K562 (cell line): ENCODE results near the gene GRSF1. TPM values are rescaled to one million over a fixed set of nuclear protein-coding genes. Genes with fewer than 3 reads are reported as not detected.

Experiments
- ATAC-seq: fragments of 200-7000 bp; cut with Tn5 transposase; 3 replicates; pipeline ENCODE4 v1.9.1; 2020; ENCODE audit warnings: moderate library complexity
- BruUV-seq: library from RNA; stranded (reverse); fragments of 400-500 nt; replicated peaks from 2 replicates; lab custom pipeline; 2021; lab: Mats Ljungman, UMichigan
- CTCF ChIA-PET: fragments of 300-600 bp; formaldehyde crosslinking; extraction: SDS; loops from one replicate; lab custom pipeline; 2021; ENCODE audit warnings: low intra/inter-chr PET ratio; lab: Yijun Ruan, JAX
- POLR2A ChIA-PET: fragments of 300-600, 350-650 bp; sonication (Branson Sonifier 250); formaldehyde crosslinking; extraction: SDS; loops from one replicate; lab custom pipeline; 2021; ENCODE audit warnings: antibody characterized with exemption, inconsistent platforms; lab: Yijun Ruan, JAX
- DNase-seq, 4 experiments: peaks; one replicate each; pipeline versions ENCODE4 v3.0.0 to v3.0.0-alpha.2; 2011 to 2018; ENCODE audit warnings: low spot score in 3 of 4, mixed read lengths in 3 of 4; ENCODE audit errors: extremely low read depth in 1 of 4
- FAIRE-seq: peaks from 2 replicates; lab custom pipeline; 2011; peaks lifted over from hg19 to GRCh38; lab: Jason Lieb, UNC
- H2AFZ ChIP-seq: 2 replicates; pipeline ENCODE4 v1.6.0; 2011; ENCODE audit warnings: low read depth, low read length, control low read depth, inconsistent platforms
- H3K27ac ChIP-seq: fragments of 200-600 bp; 3 replicates; pipeline ENCODE4 v1.8.0; 2011; ENCODE audit warnings: low read depth, mild to moderate bottlenecking, control low read depth, inconsistent platforms, low read length, moderate library complexity, mixed read lengths; ENCODE audit errors: extremely low read depth
- H3K27me3 ChIP-seq, 2 experiments: fragments of 300-600 bp in 1 of 2; 2 replicates in 1 of 2; 3 replicates in 1 of 2; pipeline versions ENCODE4 v1.6.0 to v1.8.0; 2011; ENCODE audit warnings: inconsistent platforms in 2 of 2, low read length in 2 of 2, mild to moderate bottlenecking in 1 of 2, mixed read lengths in 1 of 2, moderate library complexity in 1 of 2; ENCODE audit not compliant: control insufficient read depth in 2 of 2, insufficient read depth in 2 of 2
- H3K36me3 ChIP-seq: fragments of 300-600 bp; 3 replicates; pipeline ENCODE4 v1.8.0; 2011; ENCODE audit warnings: mild to moderate bottlenecking, low read length, inconsistent platforms; ENCODE audit not compliant: control insufficient read depth, insufficient read depth
- H3K4me1 ChIP-seq, 2 experiments: fragments of 200-600 bp in 1 of 2; replicated peaks in 1 of 2; 2 replicates in 1 of 2; 3 replicates in 1 of 2; pipeline versions ENCODE4 v1.5.1 to v1.8.0; 2011; ENCODE audit warnings: inconsistent platforms in 2 of 2, low read length in 2 of 2, mild to moderate bottlenecking in 1 of 2, mixed read lengths in 1 of 2, moderate library complexity in 1 of 2; ENCODE audit not compliant: control insufficient read depth in 2 of 2, insufficient read depth in 2 of 2
- H3K4me2 ChIP-seq: 2 replicates; pipeline ENCODE4 v1.6.1; 2011; ENCODE audit warnings: low read length, control low read depth, inconsistent platforms, mixed read lengths; ENCODE audit not compliant: insufficient read depth
- H3K4me3 ChIP-seq: fragments of 200-600 bp; sonication (generic), shearing (Covaris generic); 2 replicates; pipeline ENCODE4 v1.5.1; 2016; ENCODE audit warnings: control low read depth, inconsistent platforms
- H3K79me2 ChIP-seq: fragments of 200-600 bp; 3 replicates; pipeline ENCODE4 v1.8.0; 2011; ENCODE audit warnings: low read length, inconsistent platforms; ENCODE audit not compliant: control insufficient read depth, insufficient read depth
- H3K9ac ChIP-seq, 2 experiments: 2 replicates each; pipeline versions ENCODE4 v1.6.0 to v1.6.1; 2011; ENCODE audit warnings: low read depth in 2 of 2, low read length in 2 of 2, control low read depth in 1 of 2, inconsistent platforms in 1 of 2, mild to moderate bottlenecking in 1 of 2, mixed read lengths in 1 of 2; ENCODE audit not compliant: insufficient read depth in 1 of 2
- H3K9me1 ChIP-seq: one replicate; pipeline ENCODE4 v1.6.0; 2011; ENCODE audit warnings: inconsistent platforms, mild to moderate bottlenecking, low read length, moderate library complexity; ENCODE audit not compliant: control insufficient read depth, insufficient read depth
- H3K9me3 ChIP-seq: replicated peaks from 2 replicates; pipeline ENCODE4 v1.5.1; 2011; ENCODE audit warnings: low read depth, low read length, inconsistent platforms; ENCODE audit not compliant: control insufficient read depth, insufficient read depth
- H4K20me1 ChIP-seq: replicated peaks from 2 replicates; pipeline ENCODE4 v1.6.1; 2011; ENCODE audit warnings: low read length, inconsistent platforms, mixed read lengths; ENCODE audit not compliant: control insufficient read depth, insufficient read depth
- BDP1 ChIP-seq: IDR thresholded peaks from 3 replicates; pipeline ENCODE4 v1.6.1; 2011; ENCODE audit not compliant: insufficient read length, insufficient read depth
- C11orf30 ChIP-seq: fragments of 450-650 bp; IDR thresholded peaks from 2 replicates; pipeline ENCODE4 v1.6.1; 2016; ENCODE audit warnings: low read depth, mild to moderate bottlenecking
- CREM ChIP-seq: IDR thresholded peaks from 2 replicates; pipeline ENCODE4 v1.6.1; 2014; ENCODE audit warnings: antibody characterized with exemption, low read depth
- DLX4 ChIP-seq: fragments of 250-450 bp; sonication (Bioruptor Pico); IDR thresholded peaks from 2 replicates; pipeline ENCODE4 v1.6.1; 2021; ENCODE audit warnings: mild to moderate bottlenecking
- EP400 ChIP-seq: fragments of 450-650 bp; IDR thresholded peaks from 2 replicates; pipeline ENCODE4 v1.6.1; 2017; ENCODE audit warnings: antibody characterized with exemption, mild to moderate bottlenecking, moderate library complexity
- GABPB1 ChIP-seq: sonication (generic); formaldehyde crosslinking; IDR thresholded peaks from 2 replicates; pipeline ENCODE4 v1.8.0; 2022; ENCODE audit warnings: mild to moderate bottlenecking, missing genetic modification reagents
- MEIS2 ChIP-seq: fragments of 450-650 bp; IDR thresholded peaks from 2 replicates; pipeline ENCODE4 v1.6.1; 2014; ENCODE audit warnings: mild to moderate bottlenecking; ENCODE audit not compliant: partially characterized antibody
- PHF21A ChIP-seq: fragments of 450-650 bp; IDR thresholded peaks from 2 replicates; pipeline ENCODE4 v1.6.1; 2017; ENCODE audit warnings: low read depth, borderline replicate concordance
- POLR3A ChIP-seq: IDR thresholded peaks from 2 replicates; pipeline ENCODE4 v1.6.1; 2011; ENCODE audit warnings: borderline replicate concordance, mild to moderate bottlenecking, moderate library complexity; ENCODE audit not compliant: insufficient read length, insufficient read depth; ENCODE audit errors: extremely low read depth
- TCFL5 ChIP-seq: fragments of 250-450 bp; sonication (Bioruptor Pico); conservative IDR thresholded peaks from 2 replicates; pipeline ENCODE4 v1.6.1; 2021; ENCODE audit warnings: mild to moderate bottlenecking, moderate library complexity, matching md5 sums
- ZNF311 ChIP-seq: fragments of 250-450 bp; sonication (Bioruptor Pico); IDR thresholded peaks from 2 replicates; pipeline ENCODE4 v1.4.0; 2020; ENCODE audit warnings: mild to moderate bottlenecking, moderate library complexity
- ZNF766 ChIP-seq: fragments of 200-800 bp; sonication (Bioruptor generic); conservative IDR thresholded peaks from 2 replicates; pipeline ENCODE4 v1.6.1; 2016; ENCODE audit warnings: missing genetic modification characterization, missing compliant biosample characterization
- WGBS: fragments of 100-300 bp; shearing (Covaris generic); methylation state at CpG from one replicate; pipeline ENCODE4 v1.1.6; 2016; ENCODE audit warnings: low coverage, mixed read lengths; ENCODE audit not compliant: insufficient coverage; ENCODE audit errors: missing lambda C conversion rate; 5-methylcytosine and 5-hydroxymethylcytosine counted together
- in situ Hi-C: fragments of 300-500 bp; cut with MboI; formaldehyde crosslinking; loops from 4 replicates; pipeline ENCODE4 v1.15.0; 2018; ENCODE audit warnings: inconsistent platforms, mixed read lengths
- intact Hi-C: fragments of 100-400 bp; cut with micrococcal nuclease; formaldehyde crosslinking; loops from 2 replicates; pipeline ENCODE4 v1.14.2; 2022
- polyA plus RNA-seq, 8 experiments: library from polyadenylated mRNA; depleted of rRNA in 4 of 8; stranded (reverse) in 5 of 8; unstranded in 3 of 8; fragments of >200 nt; fragmentation: Nextera tagmentation in 2 of 8; fragmentation: Illumina TruSeq in 1 of 8; extraction: Ambion mirVana in 2 of 8; extraction: Trizol in 1 of 8; gene quantifications; 2 replicates each; pipeline versions ENCODE4 v1.2.1 to v1.2.3, GENCODE V29; 2011 to 2014; ENCODE audit warnings: inconsistent platforms in 1 of 8, missing spikeins in 1 of 8
- total RNA-seq, 7 experiments: library from RNA; depleted of rRNA in 6 of 7; stranded (reverse); fragments of >200 nt in 6 of 7; fragmentation: Illumina TruSeq in 2 of 7; extraction: Trizol in 2 of 7; gene quantifications; 2 replicates each; pipeline versions ENCODE4 v1.2.1 to v1.2.3, GENCODE V29; 2011 to 2021; ENCODE audit warnings: low replicate concordance in 1 of 7
- TF ChIP-seq, protein P1 (sequence below): IDR thresholded peaks from 2 replicates; pipeline ENCODE4 v1.6.1; 2016; ENCODE audit warnings: missing genetic modification characterization, missing compliant biosample characterization
- TF ChIP-seq, protein P2 (sequence below): fragments of 250-450 bp; sonication (Bioruptor Pico); IDR thresholded peaks from 2 replicates; pipeline ENCODE4 v1.4.0; 2020

Gene GRSF1
- total and polyA plus RNA-seq, 9 of the 15 experiments (the other 6 are each of a cell fraction or from before 2014, with no cell fraction given): 33.0 to 105 (median 76.0) TPM

DNA sequence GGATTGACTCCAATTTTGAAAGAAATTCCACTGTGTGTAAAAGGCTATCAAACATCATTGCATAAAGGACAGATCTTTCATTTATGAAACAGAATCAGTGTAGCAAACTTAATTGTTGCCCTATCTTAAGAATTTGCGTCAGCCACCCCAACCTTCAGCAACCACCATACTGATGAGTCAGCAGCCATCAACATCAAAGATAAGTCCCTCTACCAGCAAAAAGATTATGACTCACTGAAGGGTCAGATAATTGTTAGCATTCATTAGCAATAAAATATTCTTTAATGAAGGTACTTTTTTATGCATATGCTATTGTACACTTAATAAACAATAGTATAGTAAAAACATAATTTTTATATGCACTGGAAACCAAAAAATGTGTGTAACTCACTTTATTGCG, 15.8 kb upstream of the GRSF1 start (continued):
- TF ChIP-seq, protein P1, sequence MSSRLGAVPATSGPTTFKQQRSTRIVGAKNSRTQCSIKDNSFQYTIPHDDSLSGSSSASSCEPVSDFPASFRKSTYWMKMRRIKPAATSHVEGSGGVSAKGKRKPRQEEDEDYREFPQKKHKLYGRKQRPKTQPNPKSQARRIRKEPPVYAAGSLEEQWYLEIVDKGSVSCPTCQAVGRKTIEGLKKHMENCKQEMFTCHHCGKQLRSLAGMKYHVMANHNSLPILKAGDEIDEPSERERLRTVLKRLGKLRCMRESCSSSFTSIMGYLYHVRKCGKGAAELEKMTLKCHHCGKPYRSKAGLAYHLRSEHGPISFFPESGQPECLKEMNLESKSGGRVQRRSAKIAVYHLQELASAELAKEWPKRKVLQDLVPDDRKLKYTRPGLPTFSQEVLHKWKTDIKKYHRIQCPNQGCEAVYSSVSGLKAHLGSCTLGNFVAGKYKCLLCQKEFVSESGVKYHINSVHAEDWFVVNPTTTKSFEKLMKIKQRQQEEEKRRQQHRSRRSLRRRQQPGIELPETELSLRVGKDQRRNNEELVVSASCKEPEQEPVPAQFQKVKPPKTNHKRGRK: no peak

DNA sequence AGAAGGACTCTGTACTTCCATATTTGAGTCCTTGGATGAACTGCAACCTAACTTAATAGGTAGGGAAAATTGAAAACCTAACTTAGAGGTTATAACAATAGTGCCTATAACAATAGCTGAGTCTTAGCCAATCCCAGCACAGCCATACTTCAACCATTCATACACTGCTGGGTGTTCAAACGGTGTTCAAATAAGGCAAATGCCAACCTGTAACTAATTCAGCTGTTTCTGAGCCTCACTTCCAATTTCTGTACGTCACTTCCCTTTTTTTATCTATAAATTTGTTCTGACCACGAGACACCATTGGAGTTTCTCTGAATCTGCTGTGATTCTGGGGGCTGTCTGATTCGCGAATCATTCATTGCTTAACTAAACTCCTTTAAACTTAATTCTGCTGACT, 9.6 kb upstream of the GRSF1 start:
- 15% methylated on average over 5 of the region's 5 CpGs for WGBS
- POLR2A ChIA-PET: interaction anchor here (1.3 kb wide), 1 partner anchor 10 kb away, joined by 4 read pairs; the partner anchor contains the start of gene GRSF1
- no peak for DNase-seq
- Histone ChIP-seq H3K27ac (no peak overlapping the region), H3K4me1 (no peaks in the 10 kb centered on the region; a peak in 1 of 5 replicates), H3K9ac (no peak overlapping the region), H3K4me3 (no peak overlapping the region), H3K9me1 (no peaks in the 10 kb centered on the region), H2AFZ (peak overlapping the region; percentile 80), H3K9me3 (no peaks in the 10 kb centered on the region), H3K36me3 (no peaks in the 10 kb centered on the region), H4K20me1 (no peaks in the 10 kb centered on the region), H3K4me2 (no peak overlapping the region; the same call in 1 of the 2 replicates), H3K27me3 (no peaks in the 10 kb centered on the region), H3K79me2 (no peaks in the 10 kb centered on the region)
- CTCF ChIA-PET: no interaction called here
- BruUV-seq: no TSS peak
- in situ Hi-C loops: no loop called here
- no peak for FAIRE-seq
- no peak for ATAC-seq
- intact Hi-C loops: no loop called here
- TF ChIP-seq ZNF766 (CRISPR knock-in tag) (0 out of 2 replicates have a peak, but pooled peaks have one; percentile 29), POLR3A (no peak), PHF21A (no peak), ZNF311 (CRISPR knock-in tag) (no peak), BDP1 (no peak), EP400 (no peak), CREM (peak; percentile 46), DLX4 (CRISPR knock-in tag) (no peak), C11orf30 (0 out of 2 replicates have a peak, but pooled peaks have one; percentile 24), TCFL5 (CRISPR knock-in tag) (no peak), MEIS2 (no peak), GABPB1 (CRISPR knock-in tag) (peak; percentile 40; the same call in 1 of the 2 replicates)
- TF ChIP-seq, protein P2, sequence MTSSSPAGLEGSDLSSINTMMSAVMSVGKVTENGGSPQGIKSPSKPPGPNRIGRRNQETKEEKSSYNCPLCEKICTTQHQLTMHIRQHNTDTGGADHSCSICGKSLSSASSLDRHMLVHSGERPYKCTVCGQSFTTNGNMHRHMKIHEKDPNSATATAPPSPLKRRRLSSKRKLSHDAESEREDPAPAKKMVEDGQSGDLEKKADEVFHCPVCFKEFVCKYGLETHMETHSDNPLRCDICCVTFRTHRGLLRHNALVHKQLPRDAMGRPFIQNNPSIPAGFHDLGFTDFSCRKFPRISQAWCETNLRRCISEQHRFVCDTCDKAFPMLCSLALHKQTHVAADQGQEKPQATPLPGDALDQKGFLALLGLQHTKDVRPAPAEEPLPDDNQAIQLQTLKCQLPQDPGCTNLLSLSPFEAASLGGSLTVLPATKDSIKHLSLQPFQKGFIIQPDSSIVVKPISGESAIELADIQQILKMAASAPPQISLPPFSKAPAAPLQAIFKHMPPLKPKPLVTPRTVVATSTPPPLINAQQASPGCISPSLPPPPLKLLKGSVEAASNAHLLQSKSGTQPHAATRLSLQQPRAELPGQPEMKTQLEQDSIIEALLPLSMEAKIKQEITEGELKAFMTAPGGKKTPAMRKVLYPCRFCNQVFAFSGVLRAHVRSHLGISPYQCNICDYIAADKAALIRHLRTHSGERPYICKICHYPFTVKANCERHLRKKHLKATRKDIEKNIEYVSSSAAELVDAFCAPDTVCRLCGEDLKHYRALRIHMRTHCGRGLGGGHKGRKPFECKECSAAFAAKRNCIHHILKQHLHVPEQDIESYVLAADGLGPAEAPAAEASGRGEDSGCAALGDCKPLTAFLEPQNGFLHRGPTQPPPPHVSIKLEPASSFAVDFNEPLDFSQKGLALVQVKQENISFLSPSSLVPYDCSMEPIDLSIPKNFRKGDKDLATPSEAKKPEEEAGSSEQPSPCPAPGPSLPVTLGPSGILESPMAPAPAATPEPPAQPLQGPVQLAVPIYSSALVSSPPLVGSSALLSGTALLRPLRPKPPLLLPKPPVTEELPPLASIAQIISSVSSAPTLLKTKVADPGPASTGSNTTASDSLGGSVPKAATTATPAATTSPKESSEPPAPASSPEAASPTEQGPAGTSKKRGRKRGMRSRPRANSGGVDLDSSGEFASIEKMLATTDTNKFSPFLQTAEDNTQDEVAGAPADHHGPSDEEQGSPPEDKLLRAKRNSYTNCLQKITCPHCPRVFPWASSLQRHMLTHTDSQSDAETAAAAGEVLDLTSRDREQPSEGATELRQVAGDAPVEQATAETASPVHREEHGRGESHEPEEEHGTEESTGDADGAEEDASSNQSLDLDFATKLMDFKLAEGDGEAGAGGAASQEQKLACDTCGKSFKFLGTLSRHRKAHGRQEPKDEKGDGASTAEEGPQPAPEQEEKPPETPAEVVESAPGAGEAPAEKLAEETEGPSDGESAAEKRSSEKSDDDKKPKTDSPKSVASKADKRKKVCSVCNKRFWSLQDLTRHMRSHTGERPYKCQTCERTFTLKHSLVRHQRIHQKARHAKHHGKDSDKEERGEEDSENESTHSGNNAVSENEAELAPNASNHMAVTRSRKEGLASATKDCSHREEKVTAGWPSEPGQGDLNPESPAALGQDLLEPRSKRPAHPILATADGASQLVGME (CRISPR knock-in tag): no peak
